ENCODE measurements around the gene ZNF136. TPM values are rescaled to one million over a fixed set of nuclear protein-coding genes. Genes with fewer than 3 reads are reported as not detected.

ZNF136 gene
- polyA plus RNA-seq, 1 donor from 2014 or later, result 14.2 TPM

DNA sequence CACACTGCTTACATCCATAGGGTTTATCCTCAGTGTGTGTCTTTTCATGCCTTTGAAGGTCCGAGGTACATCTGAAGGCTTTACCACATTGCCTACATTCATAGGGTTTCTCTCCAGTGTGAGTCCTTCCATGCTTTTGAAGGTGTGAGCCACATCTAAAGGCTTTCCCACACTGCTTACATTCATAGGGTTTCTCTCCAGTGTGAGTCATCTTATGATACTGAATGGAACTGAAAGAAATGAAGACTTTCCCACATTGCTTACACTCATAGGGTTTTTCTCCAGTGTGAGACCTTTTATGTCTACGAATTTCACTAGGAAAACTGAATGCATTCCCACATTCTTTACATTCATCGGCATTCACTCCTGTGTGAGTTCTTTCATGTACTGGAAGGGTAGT, 29.8 kb upstream of the ZNF136 start:
- H3K4me3 ChIP-seq (ENCODE audit: low read length), result no peak overlapping the region
- no peaks in the 10 kb centered on the region for H3F3A ChIP-seq (ENCODE audit: insufficient read depth, low read length, poor library complexity, severe bottlenecking)
- peaks cover 25% of the 10 kb centered on the region for H3K9me3 ChIP-seq (ENCODE audit: low read length)
- H3K27ac ChIP-seq (ENCODE audit: low read length), result no peak overlapping the region
- H3K9me2 ChIP-seq (ENCODE audit: insufficient read depth, low read length), result no peaks in the 10 kb centered on the region
- H2AFZ ChIP-seq (ENCODE audit: low read depth, low read length), result no peak overlapping the region
- no peak overlapping the region for H3K4me2 ChIP-seq (ENCODE audit: low read length)
- peaks cover 15% of the 10 kb centered on the region for H3K79me2 ChIP-seq (replicated peaks; ENCODE audit: insufficient read depth, low read length)
- peaks cover 32% of the 10 kb centered on the region for H3K36me3 ChIP-seq (ENCODE audit: insufficient read depth, low read length)
- no peak overlapping the region for H3K9ac ChIP-seq (ENCODE audit: low read length)
- H3K27me3 ChIP-seq (ENCODE audit: insufficient read depth, low read depth, low read length), result no peaks in the 10 kb centered on the region
- H4K20me1 ChIP-seq (ENCODE audit: insufficient read depth), result no peaks in the 10 kb centered on the region
- TF ChIP-seq SMC3 (conservative IDR thresholded peaks at IDR 0.05; ENCODE audit: poor library complexity), result no peak
- no peak for TF ChIP-seq EZH2 (IDR thresholded peaks at IDR 0.05; ENCODE audit: borderline replicate concordance, insufficient read depth, low read length, poor library complexity, severe bottlenecking)
- TF ChIP-seq TAF1 (IDR thresholded peaks at IDR 0.05; ENCODE audit: low read depth), result no peak
- no peak for TF ChIP-seq MXI1 (conservative IDR thresholded peaks at IDR 0.05; ENCODE audit: poor library complexity, severe bottlenecking)
- TF ChIP-seq, protein P1, sequence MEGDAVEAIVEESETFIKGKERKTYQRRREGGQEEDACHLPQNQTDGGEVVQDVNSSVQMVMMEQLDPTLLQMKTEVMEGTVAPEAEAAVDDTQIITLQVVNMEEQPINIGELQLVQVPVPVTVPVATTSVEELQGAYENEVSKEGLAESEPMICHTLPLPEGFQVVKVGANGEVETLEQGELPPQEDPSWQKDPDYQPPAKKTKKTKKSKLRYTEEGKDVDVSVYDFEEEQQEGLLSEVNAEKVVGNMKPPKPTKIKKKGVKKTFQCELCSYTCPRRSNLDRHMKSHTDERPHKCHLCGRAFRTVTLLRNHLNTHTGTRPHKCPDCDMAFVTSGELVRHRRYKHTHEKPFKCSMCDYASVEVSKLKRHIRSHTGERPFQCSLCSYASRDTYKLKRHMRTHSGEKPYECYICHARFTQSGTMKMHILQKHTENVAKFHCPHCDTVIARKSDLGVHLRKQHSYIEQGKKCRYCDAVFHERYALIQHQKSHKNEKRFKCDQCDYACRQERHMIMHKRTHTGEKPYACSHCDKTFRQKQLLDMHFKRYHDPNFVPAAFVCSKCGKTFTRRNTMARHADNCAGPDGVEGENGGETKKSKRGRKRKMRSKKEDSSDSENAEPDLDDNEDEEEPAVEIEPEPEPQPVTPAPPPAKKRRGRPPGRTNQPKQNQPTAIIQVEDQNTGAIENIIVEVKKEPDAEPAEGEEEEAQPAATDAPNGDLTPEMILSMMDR (IDR thresholded peaks at IDR 0.05; ENCODE audit: poor library complexity, severe bottlenecking), result no peak
- no peak for TF ChIP-seq RAD21 (conservative IDR thresholded peaks at IDR 0.05)
- no peak for TF ChIP-seq REST (IDR thresholded peaks at IDR 0.05; ENCODE audit: borderline replicate concordance)
- no peak for TF ChIP-seq EP300 (conservative IDR thresholded peaks at IDR 0.05; ENCODE audit: poor library complexity, severe bottlenecking)
- no peak for TF ChIP-seq POLR2AphosphoS5 (IDR thresholded peaks at IDR 0.05)

GRCh38 chr19:12137221-12137940, 25.5 kb upstream of the ZNF136 start:
- Histone ChIP-seq H3K27ac (ENCODE audit: low read length) (no peak overlapping the region), H3K36me3 (ENCODE audit: insufficient read depth, low read length) (peaks cover 20% of the 10 kb centered on the region), H3K79me2 (replicated peaks; ENCODE audit: insufficient read depth, low read length) (peaks cover 28% of the 10 kb centered on the region), H3K9me2 (ENCODE audit: insufficient read depth, low read length) (no peaks in the 10 kb centered on the region), H3F3A (ENCODE audit: insufficient read depth, low read length, poor library complexity, severe bottlenecking) (no peaks in the 10 kb centered on the region), H3K4me2 (ENCODE audit: low read length) (no peak overlapping the region), H3K9me3 (ENCODE audit: low read length) (peaks cover 16% of the 10 kb centered on the region), H3K4me3 (ENCODE audit: low read length) (peak overlapping the region; percentile 97), H3K9ac (ENCODE audit: low read length) (no peak overlapping the region), H4K20me1 (ENCODE audit: insufficient read depth) (no peaks in the 10 kb centered on the region), H2AFZ (ENCODE audit: low read depth, low read length) (no peak overlapping the region), H3K27me3 (ENCODE audit: insufficient read depth, low read depth, low read length) (no peaks in the 10 kb centered on the region)
- TF ChIP-seq REST (IDR thresholded peaks at IDR 0.05; ENCODE audit: borderline replicate concordance), result no peak
- no peak for TF ChIP-seq MXI1 (conservative IDR thresholded peaks at IDR 0.05; ENCODE audit: poor library complexity, severe bottlenecking)
- no peak for TF ChIP-seq EZH2 (IDR thresholded peaks at IDR 0.05; ENCODE audit: borderline replicate concordance, insufficient read depth, low read length, poor library complexity, severe bottlenecking)
- TF ChIP-seq RAD21 (conservative IDR thresholded peaks at IDR 0.05), result no peak
- TF ChIP-seq POLR2AphosphoS5 (IDR thresholded peaks at IDR 0.05), result no peak
- TF ChIP-seq, protein P1 (IDR thresholded peaks at IDR 0.05; ENCODE audit: poor library complexity, severe bottlenecking), result no peak
- no peak for TF ChIP-seq EP300 (conservative IDR thresholded peaks at IDR 0.05; ENCODE audit: poor library complexity, severe bottlenecking)
- no peak for TF ChIP-seq SMC3 (conservative IDR thresholded peaks at IDR 0.05; ENCODE audit: poor library complexity)
- no peak for TF ChIP-seq TAF1 (IDR thresholded peaks at IDR 0.05; ENCODE audit: low read depth)

Data from neural cell (in vitro differentiated cells).